ENCODE results near the gene KCNJ3. TPM values are rescaled to one million over a fixed set of nuclear protein-coding genes. Genes with fewer than 3 reads are reported as not detected.

Gene KCNJ3
- polyA plus RNA-seq, 3 donors, result not detected

- Histone ChIP-seq H3K4me3 (replicated peaks in 1 of 3; ENCODE audit: low read depth in 2 of 3, low read length in 3 of 3) (no peak overlapping the region), H3K36me3 (replicated peaks in 1 of 2; ENCODE audit: control insufficient read depth in 1 of 2, insufficient read depth in 2 of 2, low read length in 2 of 2) (no peaks in the 10 kb centered on the region), H3K9ac (ENCODE audit: insufficient read depth, low read length, poor library complexity, severe bottlenecking) (no peak overlapping the region), H4K20me1 (ENCODE audit: insufficient read depth, low read length) (no peaks in the 10 kb centered on the region), H3K27ac (ENCODE audit: low read depth in 1 of 2, low read length in 2 of 2) (no peak overlapping the region), H2AFZ (ENCODE audit: insufficient read depth, low read depth, low read length, poor library complexity, severe bottlenecking) (no peak overlapping the region), H3K4me2 (replicated peaks; ENCODE audit: extremely low read depth, low read length, poor library complexity, severe bottlenecking) (no peak overlapping the region), H3K27me3 (ENCODE audit: control insufficient read depth in 2 of 2, insufficient read depth in 2 of 2, low read length in 2 of 2) (no peaks in the 10 kb centered on the region), H3K9me3 (replicated peaks in 1 of 2; ENCODE audit: control insufficient read depth in 1 of 2, insufficient read depth in 1 of 2, low read length in 2 of 2) (no peaks in the 10 kb centered on the region), H3K4me1 (ENCODE audit: control insufficient read depth in 1 of 2, insufficient read depth in 2 of 2, low read length in 2 of 2) (no peaks in the 10 kb centered on the region), H3K79me2 (ENCODE audit: insufficient read depth, low read length) (no peaks in the 10 kb centered on the region)
- no peaks in the 10 kb centered on the region for H3K4me1 Mint-ChIP-seq
- H3K9me3 Mint-ChIP-seq, result peaks cover 1 to 4% (median 2%) of the 10 kb centered on the region in 7 donors
- intact Hi-C loops (cut with micrococcal nuclease), result no loop called here
- H3K27me3 Mint-ChIP-seq (ENCODE audit: low read depth in 3 of 3), result no peaks in the 10 kb centered on the region
- H3K36me3 Mint-ChIP-seq, result no peaks in the 10 kb centered on the region
- H3K4me3 Mint-ChIP-seq, result no peak overlapping the region
- no peak for TF ChIP-seq CTCF (IDR thresholded peaks at IDR 0.05)
- whole genome bisulfite sequencing (ENCODE audit: insufficient coverage), result 80% methylated on average over 1 of the region's 6 CpGs
- no peak overlapping the region for H3K27ac Mint-ChIP-seq
- DNase-seq, result no peak
Measured at GRCh38 chr2:154724194-154724797, 25.8 kb downstream of the KCNJ3 start.

- H3K4me1 ChIP-seq (ENCODE audit: control insufficient read depth in 1 of 2, insufficient read depth in 2 of 2, low read length in 2 of 2), result no peaks in the 10 kb centered on the region
- H3K4me3 ChIP-seq (replicated peaks in 1 of 3; ENCODE audit: low read depth in 2 of 3, low read length in 3 of 3), result no peak overlapping the region
- Mint-ChIP-seq H3K27ac (no peak overlapping the region), H3K4me3 (no peak overlapping the region), H3K36me3 (no peaks in the 10 kb centered on the region), H3K9me3 (peaks cover 0 to 4% (median 0%) of the 10 kb centered on the region in 7 donors), H3K27me3 (ENCODE audit: low read depth in 3 of 3) (no peaks in the 10 kb centered on the region), H3K4me1 (no peaks in the 10 kb centered on the region)
- H3K27ac ChIP-seq (ENCODE audit: low read depth in 1 of 2, low read length in 2 of 2), result no peak overlapping the region
- TF ChIP-seq CTCF (IDR thresholded peaks at IDR 0.05), result no peak
- no peaks in the 10 kb centered on the region for H4K20me1 ChIP-seq (ENCODE audit: insufficient read depth, low read length)
- no peak overlapping the region for H3K9ac ChIP-seq (ENCODE audit: insufficient read depth, low read length, poor library complexity, severe bottlenecking)
- WGBS (ENCODE audit: insufficient coverage), result no CpG with 5 or more reads among the region's 2 CpGs
- H3K27me3 ChIP-seq (ENCODE audit: control insufficient read depth in 2 of 2, insufficient read depth in 2 of 2, low read length in 2 of 2), result no peaks in the 10 kb centered on the region
- no peaks in the 10 kb centered on the region for H3K36me3 ChIP-seq (replicated peaks in 1 of 2; ENCODE audit: control insufficient read depth in 1 of 2, insufficient read depth in 2 of 2, low read length in 2 of 2)
- DNase-seq, result no peak
- H3K9me3 ChIP-seq (replicated peaks in 1 of 2; ENCODE audit: control insufficient read depth in 1 of 2, insufficient read depth in 1 of 2, low read length in 2 of 2), result no peaks in the 10 kb centered on the region
- intact Hi-C loops (cut with micrococcal nuclease), result no loop called here
- H3K4me2 ChIP-seq (replicated peaks; ENCODE audit: extremely low read depth, low read length, poor library complexity, severe bottlenecking), result no peak overlapping the region
- no peaks in the 10 kb centered on the region for H3K79me2 ChIP-seq (ENCODE audit: insufficient read depth, low read length)
- no peak overlapping the region for H2AFZ ChIP-seq (ENCODE audit: insufficient read depth, low read depth, low read length, poor library complexity, severe bottlenecking)
Measured at GRCh38 chr2:154740361-154740760, 41.9 kb downstream of the KCNJ3 start.

Measured in CD14-positive monocyte (primary cell).